Activated naive CD4-positive, alpha-beta T cell treated with anti-CD3 and anti-CD28 coated beads for 36 hours (primary cell): ENCODE measurements around the gene PLCXD3. TPM values are rescaled to one million over a fixed set of nuclear protein-coding genes. Genes with fewer than 3 reads are reported as not detected.

Experiments used
- CTCF ChIA-PET: fragments of 350-600 bp; sonication (Branson Sonifier 250); formaldehyde crosslinking; loops from one replicate; lab custom pipeline; 2021; ENCODE audit warnings: antibody characterized with exemption; lab: Charles Lee
- DNase-seq: peaks from one replicate; pipeline ENCODE4 v3.0.0-alpha.2; 2020
- H3K27ac Mint-ChIP-seq: one replicate; pipeline ENCODE4 v1.8.0; 2021; ENCODE audit warnings: mild to moderate bottlenecking, mixed read lengths
- H3K27me3 Mint-ChIP-seq: one replicate; pipeline ENCODE4 v1.8.0; 2021; ENCODE audit warnings: low read depth, mixed read lengths
- H3K36me3 Mint-ChIP-seq: one replicate; pipeline ENCODE4 v1.8.0; 2021; ENCODE audit warnings: low read depth, mixed read lengths
- H3K4me1 Mint-ChIP-seq: one replicate; pipeline ENCODE4 v1.8.0; 2021; ENCODE audit warnings: low read depth, mixed read lengths
- H3K4me3 Mint-ChIP-seq: one replicate; pipeline ENCODE4 v1.8.0; 2021; ENCODE audit warnings: mild to moderate bottlenecking, moderate library complexity, mixed read lengths
- H3K9me3 Mint-ChIP-seq: one replicate; pipeline ENCODE4 v1.8.0; 2021; ENCODE audit warnings: mixed read lengths
- intact Hi-C: fragments of 100-400 bp; cut with micrococcal nuclease; formaldehyde crosslinking; loops from one replicate; pipeline ENCODE4 v1.15.1; 2023
- total RNA-seq, 2 experiments: library from RNA; stranded (reverse); gene quantifications; one replicate each; pipeline ENCODE4 v1.2.3, GENCODE V29; 2021

The PLCXD3 gene
- total RNA-seq, 2 experiments from 2014 or later = not detected

GRCh38 chr5:41263335-41263734, 247.1 kb downstream of the PLCXD3 start:
- Mint-ChIP-seq H3K9me3 (no peaks in the 10 kb centered on the region), H3K4me3 (no peak overlapping the region), H3K36me3 (no peaks in the 10 kb centered on the region), H3K27me3 (no peaks in the 10 kb centered on the region), H3K4me1 (no peaks in the 10 kb centered on the region), H3K27ac (no peak overlapping the region)
- CTCF ChIA-PET = no interaction called here
- intact Hi-C loops = no loop called here
- no peak for DNase-seq
